ENCODE data around the gene GPRIN3. TPM values are rescaled to one million over a fixed set of nuclear protein-coding genes. Genes with fewer than 3 reads are reported as not detected.

The GPRIN3 gene
- total RNA-seq, 2 donors from 2014 or later: 2.1 to 2.3 TPM

DNA sequence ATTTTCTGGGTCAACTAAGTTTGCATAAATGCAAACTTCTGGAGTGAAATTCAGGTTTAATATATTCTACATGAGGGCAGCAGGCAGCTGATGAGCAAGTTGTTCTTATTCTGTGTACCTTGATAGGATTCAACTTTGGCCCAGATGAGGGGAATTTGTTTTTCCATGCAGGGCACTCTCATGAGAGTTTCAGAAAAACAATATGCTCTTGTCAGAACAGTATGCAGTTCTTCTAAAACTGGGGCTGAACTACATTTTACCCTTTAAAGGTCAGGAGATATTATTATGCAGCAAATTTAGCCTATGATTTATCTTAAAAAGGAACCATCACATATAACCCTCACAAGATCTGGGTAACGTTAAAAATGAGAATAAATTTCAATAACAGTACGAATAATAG lies 19.2 kb downstream of the GPRIN3 start:
- Histone ChIP-seq H3K9ac (ENCODE audit: extremely low read depth, low read length, poor library complexity, severe bottlenecking) (no peak overlapping the region), H3K27ac (ENCODE audit: low read depth, low read length) (no peak overlapping the region), H3K27me3 (ENCODE audit: control insufficient read depth, insufficient read depth, low read length, poor library complexity, severe bottlenecking) (no peaks in the 10 kb centered on the region), H3K4me3 (ENCODE audit: low read length) (no peak overlapping the region), H3K9me3 (ENCODE audit: control insufficient read depth, low read length) (peaks cover 10% of the 10 kb centered on the region), H3K36me3 (ENCODE audit: control insufficient read depth, insufficient read depth, low read length) (no peaks in the 10 kb centered on the region), H3K4me1 (ENCODE audit: control insufficient read depth, insufficient read depth, low read length) (no peaks in the 10 kb centered on the region)
- H3K36me3 Mint-ChIP-seq (ENCODE audit: low read depth): no peaks in the 10 kb centered on the region
- no peak for DNase-seq
- WGBS, 2 experiments (ENCODE audit: insufficient coverage in 1 of 2, insufficient read length in 1 of 2): 93 to 100% methylated on average over 1 to 2 of the region's 2 CpGs
- H3K27ac Mint-ChIP-seq: no peak overlapping the region
- TF ChIP-seq CTCF (conservative IDR thresholded peaks at IDR 0.05): no peak
- no peaks in the 10 kb centered on the region for H3K27me3 Mint-ChIP-seq (ENCODE audit: insufficient read depth)
- no peak overlapping the region for H3K4me3 Mint-ChIP-seq
- H3K4me1 Mint-ChIP-seq: peaks cover 2% of the 10 kb centered on the region
- peaks cover 10% of the 10 kb centered on the region for H3K9me3 Mint-ChIP-seq

GRCh38 chr4:89287945-89288344 lies 19.7 kb downstream of the GPRIN3 start:
- Mint-ChIP-seq H3K4me1 (peaks cover 2% of the 10 kb centered on the region), H3K27ac (no peak overlapping the region), H3K27me3 (ENCODE audit: insufficient read depth) (no peaks in the 10 kb centered on the region), H3K9me3 (peaks cover 10% of the 10 kb centered on the region), H3K4me3 (no peak overlapping the region), H3K36me3 (ENCODE audit: low read depth) (no peaks in the 10 kb centered on the region)
- Histone ChIP-seq H3K27me3 (ENCODE audit: control insufficient read depth, insufficient read depth, low read length, poor library complexity, severe bottlenecking) (no peaks in the 10 kb centered on the region), H3K9me3 (ENCODE audit: control insufficient read depth, low read length) (peaks cover 10% of the 10 kb centered on the region), H3K9ac (ENCODE audit: extremely low read depth, low read length, poor library complexity, severe bottlenecking) (no peak overlapping the region), H3K36me3 (ENCODE audit: control insufficient read depth, insufficient read depth, low read length) (no peaks in the 10 kb centered on the region), H3K4me3 (ENCODE audit: low read length) (no peak overlapping the region), H3K4me1 (ENCODE audit: control insufficient read depth, insufficient read depth, low read length) (no peaks in the 10 kb centered on the region), H3K27ac (ENCODE audit: low read depth, low read length) (no peak overlapping the region)
- WGBS, 2 experiments (ENCODE audit: insufficient coverage in 1 of 2, insufficient read length in 1 of 2): 75 to 79% methylated on average over 6 of the region's 6 CpGs
- TF ChIP-seq CTCF (conservative IDR thresholded peaks at IDR 0.05): no peak
- no peak for DNase-seq

DNA sequence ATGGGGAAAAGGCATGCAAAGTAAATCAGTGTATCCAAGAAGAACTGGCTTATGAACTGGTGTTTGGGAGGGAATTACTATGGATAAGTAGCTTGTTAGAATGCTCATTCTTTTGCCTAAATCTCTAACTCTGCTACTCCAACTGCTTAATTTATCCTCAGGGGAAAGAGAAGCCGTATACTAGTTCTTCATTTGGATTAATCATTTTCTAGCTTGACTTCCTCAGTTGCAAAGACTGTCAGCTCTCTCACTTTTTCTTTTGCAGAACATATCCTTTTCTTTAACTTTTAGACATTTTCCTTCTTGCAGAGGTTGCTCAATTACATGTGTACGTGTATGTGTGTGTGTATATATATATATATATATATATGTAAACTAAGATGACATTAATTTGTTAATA lies 21.9 kb downstream of the GPRIN3 start:
- no peak for DNase-seq
- Mint-ChIP-seq H3K36me3 (ENCODE audit: low read depth) (no peaks in the 10 kb centered on the region), H3K27me3 (ENCODE audit: insufficient read depth) (no peaks in the 10 kb centered on the region), H3K4me1 (peaks cover 2% of the 10 kb centered on the region), H3K27ac (no peak overlapping the region), H3K9me3 (no peaks in the 10 kb centered on the region), H3K4me3 (no peak overlapping the region)
- Histone ChIP-seq H3K27ac (ENCODE audit: low read depth, low read length) (no peak overlapping the region), H3K9ac (ENCODE audit: extremely low read depth, low read length, poor library complexity, severe bottlenecking) (no peak overlapping the region), H3K9me3 (ENCODE audit: control insufficient read depth, low read length) (no peaks in the 10 kb centered on the region), H3K36me3 (ENCODE audit: control insufficient read depth, insufficient read depth, low read length) (no peaks in the 10 kb centered on the region), H3K27me3 (ENCODE audit: control insufficient read depth, insufficient read depth, low read length, poor library complexity, severe bottlenecking) (no peaks in the 10 kb centered on the region), H3K4me3 (ENCODE audit: low read length) (no peak overlapping the region), H3K4me1 (ENCODE audit: control insufficient read depth, insufficient read depth, low read length) (no peaks in the 10 kb centered on the region)
- 83% methylated on average over 1 of the region's 2 CpGs; no CpG with 5 or more reads in 1 of the 2 experiments for WGBS, 2 experiments (ENCODE audit: insufficient coverage in 1 of 2, insufficient read length in 1 of 2)
- TF ChIP-seq CTCF (conservative IDR thresholded peaks at IDR 0.05): no peak
